ENCODE measurements around the gene ZMYM4.
"Not testable (repeated sequence)": the region's sequence is repeated elsewhere in the genome, so short reads cannot be mapped to it uniquely, and the experiment has no call there.

Gene ZMYM4

DNA sequence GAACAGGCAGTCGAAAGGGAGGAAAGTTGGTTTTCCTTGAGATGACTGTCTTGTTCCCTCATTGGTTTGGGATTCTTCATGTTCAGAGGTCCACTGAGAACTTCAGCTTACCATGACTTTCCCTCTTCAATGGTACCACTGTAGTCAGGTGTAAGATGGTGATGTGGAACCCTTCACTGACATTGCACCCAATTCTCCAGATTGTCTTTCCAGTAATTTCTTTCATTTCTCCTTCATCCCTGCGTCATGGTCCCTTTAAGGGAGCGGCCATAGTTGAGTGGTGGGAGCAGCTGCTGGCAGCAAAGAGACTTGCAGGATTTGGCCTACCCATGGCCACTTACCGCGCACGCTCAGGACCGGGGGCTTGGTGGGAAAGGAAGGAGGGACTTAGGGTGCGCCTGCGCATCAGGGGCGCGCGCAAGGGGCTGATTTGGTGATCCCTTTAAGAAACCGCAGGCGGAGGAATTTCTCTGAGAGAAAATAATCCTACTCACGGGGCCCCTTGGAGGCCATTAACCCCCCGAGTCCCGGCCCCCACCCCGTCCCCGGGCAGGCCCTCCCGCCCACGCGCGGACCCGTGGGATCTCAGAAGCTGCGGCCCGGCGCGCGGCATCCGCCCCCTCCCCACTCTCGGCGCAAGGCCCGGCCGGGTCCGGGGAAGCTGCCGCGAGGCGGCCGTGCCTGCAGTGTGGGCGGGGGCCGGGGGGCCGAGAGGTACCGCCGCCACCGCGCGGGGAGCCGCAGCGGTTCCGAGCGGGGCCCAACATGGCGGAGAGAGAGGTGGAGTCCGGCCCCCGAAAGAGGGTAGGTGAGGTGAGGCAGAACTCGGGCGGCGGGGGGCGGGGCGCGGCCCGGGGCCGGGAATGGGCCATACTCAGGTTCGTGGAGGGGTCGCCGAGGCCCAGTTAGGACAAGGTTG is at the start of gene ZMYM4:
ZMYM4 (plus strand) TSS at position 428 of the 919 bp plus-strand sequence; CDS start at position 766, 338 bp downstream.
- Histone ChIP-seq H3K27ac (ENCODE audit: low read depth, low read length) (peak within 1 kb of the TSS; percentile 70), H3K4me3 (ENCODE audit: low read length) (peak within 1 kb of the TSS; percentile 73), H3K36me3 (ENCODE audit: control insufficient read depth, insufficient read depth, low read length) (no peaks in the 10 kb centered on the region), H3K9ac (ENCODE audit: low read length) (peak within 1 kb of the TSS; percentile 39), H3K4me1 (ENCODE audit: control insufficient read depth, insufficient read depth, low read length) (peaks cover 13% of the 10 kb centered on the region), H3K27me3 (ENCODE audit: control insufficient read depth, insufficient read depth, low read length) (no peaks in the 10 kb centered on the region)

DNA sequence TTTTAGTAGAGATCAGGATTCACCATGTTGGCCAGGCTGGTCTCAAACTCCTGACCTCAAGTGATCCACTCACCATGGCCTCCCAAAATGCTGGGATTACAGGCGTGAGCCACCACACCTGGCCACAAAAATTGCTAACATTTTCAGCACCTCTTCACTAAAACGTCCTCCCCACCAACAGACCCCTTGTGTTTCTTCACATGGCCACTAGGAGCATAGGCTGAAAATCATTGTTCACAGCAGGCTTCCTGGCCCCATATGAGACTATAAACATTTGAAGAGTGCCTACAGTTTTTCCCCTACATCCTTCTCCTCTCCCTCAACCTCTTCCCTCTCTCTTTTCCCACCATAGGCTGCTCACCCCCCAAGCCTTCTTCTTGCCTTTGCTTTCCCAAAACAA is 47.5 kb upstream of the ZMYM4 start:
- H3K4me3 ChIP-seq (ENCODE audit: low read length) = no peak overlapping the region
- H3K27me3 ChIP-seq (ENCODE audit: control insufficient read depth, insufficient read depth, low read length) = no peaks in the 10 kb centered on the region
- H3K9ac ChIP-seq (ENCODE audit: low read length) = no peak overlapping the region
- peaks cover 2% of the 10 kb centered on the region for H3K4me1 ChIP-seq (ENCODE audit: control insufficient read depth, insufficient read depth, low read length)
- no peak overlapping the region for H3K27ac ChIP-seq (ENCODE audit: low read depth, low read length)
- no peaks in the 10 kb centered on the region for H3K36me3 ChIP-seq (ENCODE audit: control insufficient read depth, insufficient read depth, low read length)

DNA sequence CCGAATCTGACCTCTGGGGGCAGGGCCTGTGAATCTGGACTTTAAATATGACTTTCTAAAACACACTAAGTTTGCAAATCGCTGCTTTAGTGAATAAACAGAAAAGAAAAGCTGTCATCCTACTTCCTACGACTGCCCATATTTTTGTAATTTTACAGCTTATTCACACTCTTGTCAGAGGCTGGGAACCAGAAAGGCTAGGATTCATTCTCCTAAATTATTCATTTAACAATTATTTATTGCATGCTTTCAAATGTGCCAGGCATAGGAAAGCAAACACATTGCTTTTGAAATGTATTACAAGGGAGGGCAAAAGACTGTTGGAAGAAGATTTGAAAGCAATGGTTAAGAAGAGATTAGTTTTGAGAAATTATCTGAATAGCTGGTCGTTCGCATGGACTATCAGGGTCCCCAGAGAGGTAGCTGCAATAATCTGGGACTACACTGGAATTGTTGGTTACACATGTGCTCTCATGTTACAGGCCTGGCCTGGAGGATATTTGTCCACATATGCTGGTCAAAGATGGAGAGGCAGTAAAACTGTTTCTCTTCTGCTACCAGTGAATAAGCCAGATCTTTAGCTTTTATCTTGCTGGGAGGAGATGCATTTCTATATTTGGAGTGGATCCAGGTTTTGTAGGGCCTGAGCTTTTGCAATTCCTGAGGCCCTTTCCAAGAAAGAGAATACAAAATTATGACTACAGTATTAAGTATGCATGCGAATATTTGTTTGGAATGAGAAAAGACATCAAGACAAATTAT is 46.0 kb upstream of the ZMYM4 start:
- H3K9ac ChIP-seq (ENCODE audit: low read length) = no peak overlapping the region
- no peaks in the 10 kb centered on the region for H3K36me3 ChIP-seq (ENCODE audit: control insufficient read depth, insufficient read depth, low read length)
- peaks cover 2% of the 10 kb centered on the region for H3K4me1 ChIP-seq (ENCODE audit: control insufficient read depth, insufficient read depth, low read length)
- H3K27ac ChIP-seq (ENCODE audit: low read depth, low read length) = peak overlapping the region; percentile 26
- H3K4me3 ChIP-seq (ENCODE audit: low read length) = no peak overlapping the region
- no peaks in the 10 kb centered on the region for H3K27me3 ChIP-seq (ENCODE audit: control insufficient read depth, insufficient read depth, low read length)

DNA sequence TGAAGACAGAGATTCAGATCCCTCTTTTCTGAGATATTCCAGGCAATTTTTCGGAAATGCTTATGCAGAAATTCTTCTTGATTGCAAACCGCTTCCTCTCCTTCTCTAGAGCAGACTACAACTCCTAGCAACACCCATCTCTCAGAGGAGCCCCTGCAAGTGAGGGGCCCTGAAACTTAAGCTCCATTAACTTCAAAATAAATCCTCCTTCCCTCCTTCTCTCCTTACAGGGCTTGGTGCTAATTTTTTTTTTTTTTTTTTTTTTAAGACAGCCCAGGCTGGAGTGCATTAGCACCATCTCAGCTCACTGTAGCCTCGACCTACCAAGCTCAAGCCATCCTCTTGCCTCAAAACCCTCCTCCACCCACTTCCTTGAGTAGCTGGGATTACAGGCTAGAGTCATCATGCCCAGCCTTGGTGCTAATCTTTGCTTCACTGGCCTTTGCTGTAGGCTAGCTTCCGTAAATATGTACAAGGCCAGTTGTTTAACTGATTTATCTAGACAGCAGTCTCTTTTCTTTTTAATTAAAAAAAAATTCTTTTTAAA is 45.4 kb upstream of the ZMYM4 start:
- Histone ChIP-seq H3K4me3 (ENCODE audit: low read length) (no peak overlapping the region), H3K36me3 (ENCODE audit: control insufficient read depth, insufficient read depth, low read length) (no peaks in the 10 kb centered on the region), H3K27me3 (ENCODE audit: control insufficient read depth, insufficient read depth, low read length) (no peaks in the 10 kb centered on the region), H3K27ac (ENCODE audit: low read depth, low read length) (no peak overlapping the region), H3K9ac (ENCODE audit: low read length) (no peak overlapping the region), H3K4me1 (ENCODE audit: control insufficient read depth, insufficient read depth, low read length) (peaks cover 2% of the 10 kb centered on the region)

DNA sequence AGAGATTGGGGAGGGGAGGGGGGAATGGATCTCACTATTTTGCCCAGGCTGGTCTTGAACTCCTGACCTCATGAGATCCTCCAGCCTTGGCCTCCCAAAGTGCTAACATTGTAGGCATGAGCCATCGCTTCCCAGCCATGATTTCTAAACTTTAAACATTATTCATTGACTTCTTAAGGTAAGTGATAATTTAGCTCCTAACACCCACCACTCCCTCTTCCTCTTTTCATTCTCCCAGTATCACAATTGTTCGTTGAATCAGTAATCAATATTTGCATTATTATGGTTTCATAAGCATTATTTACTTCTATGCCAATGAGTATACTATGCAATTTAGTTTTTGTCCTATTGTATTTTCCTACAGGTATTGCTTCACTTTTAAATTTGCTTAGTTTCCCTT is 42.0 kb upstream of the ZMYM4 start:
- Histone ChIP-seq H3K27ac (ENCODE audit: low read depth, low read length) (no peak overlapping the region), H3K4me3 (ENCODE audit: low read length) (no peak overlapping the region), H3K27me3 (ENCODE audit: control insufficient read depth, insufficient read depth, low read length) (no peaks in the 10 kb centered on the region), H3K9ac (ENCODE audit: low read length) (no peak overlapping the region), H3K36me3 (ENCODE audit: control insufficient read depth, insufficient read depth, low read length) (no peaks in the 10 kb centered on the region), H3K4me1 (ENCODE audit: control insufficient read depth, insufficient read depth, low read length) (peaks cover 2% of the 10 kb centered on the region)

DNA sequence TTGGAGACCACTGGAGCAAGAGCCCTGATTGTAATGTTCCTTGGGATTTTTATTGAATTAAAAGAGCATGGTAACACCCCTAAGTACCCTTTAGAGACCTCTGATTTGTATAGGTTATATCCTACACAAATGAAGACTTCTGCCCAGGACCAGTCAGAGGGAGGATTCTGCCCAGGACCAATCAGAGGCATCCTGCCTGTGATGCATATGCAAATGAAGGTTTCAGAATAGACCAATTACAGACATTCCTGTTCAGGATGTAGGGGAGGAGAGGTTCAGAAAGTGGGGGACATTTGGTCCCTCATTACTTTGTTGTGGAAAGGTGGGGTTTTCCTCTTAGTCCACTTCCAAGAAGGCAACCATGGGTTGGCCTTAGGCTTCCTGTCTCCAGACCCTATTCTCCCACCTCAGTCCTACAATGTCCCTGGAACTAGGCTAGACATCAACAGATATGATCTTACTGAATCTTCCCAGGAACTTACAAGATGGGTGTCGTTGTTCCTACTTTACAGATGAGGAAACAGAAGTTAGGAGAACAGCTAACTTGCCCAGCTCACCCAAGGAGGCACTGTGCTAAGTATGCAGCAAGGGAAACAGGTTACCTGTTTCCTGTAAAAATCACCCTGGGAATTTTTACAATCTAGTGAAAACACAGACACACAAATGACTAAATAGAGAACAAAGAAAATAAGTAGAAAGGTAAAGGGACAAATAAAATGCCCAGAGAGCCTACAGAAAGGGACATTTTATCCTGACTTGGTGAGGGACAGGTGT is 38.7 kb upstream of the ZMYM4 start:
- Histone ChIP-seq H3K36me3 (ENCODE audit: control insufficient read depth, insufficient read depth, low read length) (no peaks in the 10 kb centered on the region), H3K4me1 (ENCODE audit: control insufficient read depth, insufficient read depth, low read length) (no peaks in the 10 kb centered on the region), H3K9ac (ENCODE audit: low read length) (no peak overlapping the region), H3K27me3 (ENCODE audit: control insufficient read depth, insufficient read depth, low read length) (no peaks in the 10 kb centered on the region), H3K27ac (ENCODE audit: low read depth, low read length) (no peak overlapping the region), H3K4me3 (ENCODE audit: low read length) (no peak overlapping the region)

DNA sequence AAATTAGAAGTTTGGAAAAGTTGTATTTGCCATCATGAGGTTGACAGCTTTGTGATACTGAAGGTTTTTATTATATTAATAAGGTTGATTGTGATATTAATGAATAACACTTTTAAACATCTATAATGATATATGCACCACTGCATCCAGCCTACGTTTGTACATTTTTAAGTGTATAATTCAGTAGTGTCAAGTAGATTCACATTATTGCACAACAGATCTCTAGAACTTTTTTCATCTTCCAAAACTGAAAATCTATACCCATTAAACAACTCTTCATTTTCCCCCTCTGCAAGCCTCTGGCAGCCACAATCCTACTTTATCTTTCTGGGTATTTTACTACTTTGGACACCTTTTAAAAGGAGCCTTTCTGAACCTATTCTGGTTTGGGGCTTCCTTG is 37.2 kb upstream of the ZMYM4 start:
- Histone ChIP-seq H3K4me1 (ENCODE audit: control insufficient read depth, insufficient read depth, low read length) (no peaks in the 10 kb centered on the region), H3K4me3 (ENCODE audit: low read length) (no peak overlapping the region), H3K9ac (ENCODE audit: low read length) (no peak overlapping the region), H3K27ac (ENCODE audit: low read depth, low read length) (no peak overlapping the region), H3K27me3 (ENCODE audit: control insufficient read depth, insufficient read depth, low read length) (no peaks in the 10 kb centered on the region), H3K36me3 (ENCODE audit: control insufficient read depth, insufficient read depth, low read length) (no peaks in the 10 kb centered on the region)

DNA sequence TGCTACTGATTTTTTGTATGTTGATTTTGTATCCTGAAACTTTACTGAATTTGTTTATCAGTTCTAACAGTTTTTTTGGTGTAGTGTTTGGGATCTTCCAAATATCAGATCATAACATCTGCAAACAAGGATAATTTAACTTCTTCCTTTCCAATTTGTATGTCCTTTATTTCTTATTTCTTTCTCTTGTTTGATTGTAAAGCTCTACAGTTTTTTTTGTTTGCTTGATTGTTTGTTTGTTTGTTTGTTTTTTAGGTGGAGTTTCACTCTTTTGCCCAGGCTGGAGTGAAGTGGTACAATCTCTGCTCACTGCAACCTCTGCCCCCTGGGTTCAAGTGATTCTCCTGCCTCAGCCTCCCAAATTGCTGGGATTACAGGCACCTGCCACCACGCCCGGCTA is 31.7 kb upstream of the ZMYM4 start:
- not testable (repeated sequence) for H3K4me1 ChIP-seq (ENCODE audit: control insufficient read depth, insufficient read depth, low read length); H3K27ac ChIP-seq (ENCODE audit: low read depth, low read length); H3K4me3 ChIP-seq (ENCODE audit: low read length); H3K27me3 ChIP-seq (ENCODE audit: control insufficient read depth, insufficient read depth, low read length); H3K36me3 ChIP-seq (ENCODE audit: control insufficient read depth, insufficient read depth, low read length); H3K9ac ChIP-seq (ENCODE audit: low read length)

DNA sequence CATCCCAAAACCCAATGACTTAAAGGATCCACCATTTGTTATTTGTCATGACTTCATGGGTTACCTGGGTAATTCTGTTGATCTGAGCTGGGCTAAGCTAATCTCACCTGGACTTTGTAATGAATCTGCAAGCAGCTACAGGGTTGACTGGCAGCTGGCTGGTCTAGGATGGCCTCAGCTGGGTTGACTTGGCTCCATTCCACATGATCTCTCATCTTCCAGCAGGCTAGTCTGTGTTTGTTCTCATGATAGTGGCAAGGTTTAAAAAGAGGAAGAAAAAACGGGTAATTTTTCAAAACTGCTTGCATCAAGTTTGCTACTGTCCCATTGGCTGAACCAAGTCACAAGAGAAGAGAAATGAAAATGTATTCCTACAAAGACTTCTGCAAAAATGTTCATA is 24.8 kb upstream of the ZMYM4 start:
- no peak overlapping the region for H3K27ac ChIP-seq (ENCODE audit: low read depth, low read length)
- H3K4me3 ChIP-seq (ENCODE audit: low read length) = no peak overlapping the region
- H3K9ac ChIP-seq (ENCODE audit: low read length) = no peak overlapping the region
- no peaks in the 10 kb centered on the region for H3K36me3 ChIP-seq (ENCODE audit: control insufficient read depth, insufficient read depth, low read length)
- no peaks in the 10 kb centered on the region for H3K4me1 ChIP-seq (ENCODE audit: control insufficient read depth, insufficient read depth, low read length)
- H3K27me3 ChIP-seq (ENCODE audit: control insufficient read depth, insufficient read depth, low read length) = no peaks in the 10 kb centered on the region

DNA sequence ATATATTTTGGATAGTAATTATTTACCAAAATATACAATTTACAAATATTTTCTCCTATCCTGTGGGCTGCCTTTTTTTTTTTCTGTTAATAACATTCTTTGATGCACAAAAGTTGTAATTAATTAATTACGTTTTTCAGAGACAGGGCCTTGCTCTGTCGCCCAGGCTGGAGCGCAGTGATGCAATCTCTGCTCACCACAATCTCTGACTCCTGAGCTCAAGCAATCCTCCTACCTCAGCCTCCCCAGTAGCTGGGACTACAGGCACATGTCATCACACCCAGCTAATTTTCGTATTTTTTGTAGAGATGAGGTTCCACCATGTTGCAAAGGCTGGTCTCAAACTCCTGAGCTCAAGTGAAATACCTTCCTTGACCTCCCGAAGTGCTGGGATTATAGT is 21.3 kb upstream of the ZMYM4 start:
- H3K4me3 ChIP-seq (ENCODE audit: low read length) = no peak overlapping the region
- no peak overlapping the region for H3K9ac ChIP-seq (ENCODE audit: low read length)
- H3K4me1 ChIP-seq (ENCODE audit: control insufficient read depth, insufficient read depth, low read length) = no peaks in the 10 kb centered on the region
- no peaks in the 10 kb centered on the region for H3K27me3 ChIP-seq (ENCODE audit: control insufficient read depth, insufficient read depth, low read length)
- no peaks in the 10 kb centered on the region for H3K36me3 ChIP-seq (ENCODE audit: control insufficient read depth, insufficient read depth, low read length)
- H3K27ac ChIP-seq (ENCODE audit: low read depth, low read length) = no peak overlapping the region

DNA sequence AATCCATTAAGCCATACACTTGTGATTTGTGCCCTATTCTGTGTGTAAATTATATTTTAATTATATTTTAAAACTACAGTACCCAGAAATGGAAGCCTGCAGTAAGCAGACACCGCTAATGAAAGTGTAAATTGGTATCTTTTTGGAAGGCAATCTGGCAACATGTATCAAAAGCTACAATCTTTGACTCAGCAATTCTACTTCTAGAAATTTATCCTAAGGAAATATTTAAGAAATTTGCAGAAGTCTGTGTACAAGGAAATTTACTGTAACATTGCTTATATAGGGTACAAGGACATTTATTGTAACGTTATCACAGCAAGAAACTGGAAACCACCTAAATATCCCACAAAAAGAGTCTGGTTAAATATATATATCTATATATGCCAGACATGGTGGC is 14.6 kb upstream of the ZMYM4 start:
- Histone ChIP-seq H3K4me3 (ENCODE audit: low read length) (no peak overlapping the region), H3K4me1 (ENCODE audit: control insufficient read depth, insufficient read depth, low read length) (no peaks in the 10 kb centered on the region), H3K9ac (ENCODE audit: low read length) (no peak overlapping the region), H3K36me3 (ENCODE audit: control insufficient read depth, insufficient read depth, low read length) (no peaks in the 10 kb centered on the region), H3K27me3 (ENCODE audit: control insufficient read depth, insufficient read depth, low read length) (no peaks in the 10 kb centered on the region), H3K27ac (ENCODE audit: low read depth, low read length) (no peak overlapping the region)

DNA sequence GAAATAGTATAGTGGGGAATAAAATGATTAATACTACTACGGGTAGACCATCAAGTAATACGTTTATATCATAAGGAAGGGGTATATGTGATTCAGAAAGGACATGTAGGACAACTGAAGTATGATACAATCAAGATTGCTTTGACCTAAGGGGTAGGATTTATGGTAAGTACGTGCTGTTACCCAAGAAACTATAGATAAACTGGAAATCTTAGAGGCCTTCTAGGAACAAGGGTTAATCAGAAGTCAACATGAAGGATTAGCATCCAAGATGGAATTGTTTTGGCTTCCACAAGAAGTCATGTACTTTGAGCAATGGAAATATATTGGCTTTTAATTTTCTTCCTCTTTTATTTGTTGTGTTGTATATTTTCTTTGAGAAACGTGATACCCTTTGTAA is 13.2 kb upstream of the ZMYM4 start:
- Histone ChIP-seq H3K27ac (ENCODE audit: low read depth, low read length) (no peak overlapping the region), H3K4me3 (ENCODE audit: low read length) (no peak overlapping the region)

More for the DNA sequence above, 13.2 kb upstream of the ZMYM4 start:
- no peak overlapping the region for H3K9ac ChIP-seq (ENCODE audit: low read length)
- H3K4me1 ChIP-seq (ENCODE audit: control insufficient read depth, insufficient read depth, low read length) = no peaks in the 10 kb centered on the region
- H3K27me3 ChIP-seq (ENCODE audit: control insufficient read depth, insufficient read depth, low read length) = no peaks in the 10 kb centered on the region
- no peaks in the 10 kb centered on the region for H3K36me3 ChIP-seq (ENCODE audit: control insufficient read depth, insufficient read depth, low read length)

Measured in rectal smooth muscle tissue (tissue), 1 donor.